ENCODE results near the gene ZNF320.
A peak's percentile ranks its signal among the peaks of the same experiment; 100 is the strongest.

ZNF320 gene

DNA sequence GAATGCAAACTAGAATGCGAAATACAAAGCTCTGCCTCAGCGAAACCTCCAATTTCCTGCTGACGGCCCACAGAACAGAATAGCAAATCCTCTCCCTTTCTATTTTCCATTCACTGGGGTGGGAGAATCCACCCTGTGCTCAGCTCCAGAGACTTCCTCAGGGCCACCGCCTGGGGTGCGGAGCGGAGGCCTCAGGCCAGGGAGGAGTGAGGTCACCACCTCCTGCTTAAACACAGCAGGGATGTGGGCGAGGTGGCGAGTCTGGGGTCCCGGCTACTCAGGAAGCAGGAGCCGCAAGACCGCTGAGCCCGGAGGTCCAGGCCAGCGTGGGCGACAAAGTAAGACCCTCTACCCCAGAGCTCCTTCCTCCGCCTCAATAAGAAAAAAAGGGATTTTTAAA, 666 bp upstream of the ZNF320 start:
- Histone ChIP-seq H3K4me3 (replicated peaks; ENCODE audit: low read depth, low read length) (no peak overlapping the region), H3K27me3 (replicated peaks; ENCODE audit: control insufficient read depth, insufficient read depth, low read length) (no peaks in the 10 kb centered on the region), H3K36me3 (ENCODE audit: control insufficient read depth, insufficient read depth, low read length) (no peaks in the 10 kb centered on the region)
- DNase-seq (ENCODE audit: extremely low read depth, insufficient read length): no peak
- TF ChIP-seq CTCF (IDR thresholded peaks at IDR 0.05; ENCODE audit: insufficient read depth, low read length, poor library complexity, severe bottlenecking): no peak

DNA sequence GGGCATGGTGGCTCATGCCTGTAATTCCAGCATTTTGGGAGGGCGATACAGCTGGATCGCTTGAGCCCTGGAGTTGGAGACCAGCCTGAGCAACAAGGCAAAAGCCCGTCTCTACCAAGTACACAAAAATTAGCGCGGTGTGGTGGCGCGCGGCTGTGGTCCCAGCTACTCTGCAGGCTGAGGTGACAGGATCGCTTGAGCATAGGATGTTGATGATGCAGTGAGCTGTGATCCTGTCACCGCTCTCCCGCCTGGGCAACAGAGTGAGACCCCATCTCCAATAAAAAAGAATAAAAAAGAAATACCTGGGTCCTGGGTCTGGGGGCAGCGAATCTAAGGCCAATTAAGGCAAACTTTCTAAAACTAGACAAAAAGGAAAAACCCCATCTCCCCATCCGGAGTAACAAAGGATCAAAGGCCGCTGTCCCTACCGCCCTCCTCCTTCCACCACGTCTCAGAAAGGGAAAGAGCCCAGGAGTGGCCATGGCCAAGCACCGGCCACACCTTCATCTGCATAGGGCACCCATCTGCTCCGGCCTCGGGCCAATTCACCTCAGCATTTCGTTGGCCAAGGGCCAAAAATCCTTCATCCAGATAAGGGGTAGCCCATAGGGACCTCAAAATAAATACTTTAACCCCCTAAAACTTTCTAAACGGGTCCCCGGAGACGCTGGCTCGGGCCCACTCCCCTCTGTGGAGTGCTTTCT, 851 bp downstream of the ZNF320 start:
- TF ChIP-seq CTCF (IDR thresholded peaks at IDR 0.05; ENCODE audit: insufficient read depth, low read length, poor library complexity, severe bottlenecking): no peak
- H3K36me3 ChIP-seq (ENCODE audit: control insufficient read depth, insufficient read depth, low read length): no peaks in the 10 kb centered on the region
- H3K4me3 ChIP-seq (replicated peaks; ENCODE audit: low read depth, low read length): peak overlapping the region; percentile 76
- H3K27me3 ChIP-seq (replicated peaks; ENCODE audit: control insufficient read depth, insufficient read depth, low read length): no peaks in the 10 kb centered on the region
- no peak for DNase-seq (ENCODE audit: extremely low read depth, insufficient read length)

GRCh38 chr19:52891336-52891735, 6.1 kb downstream of the ZNF320 start:
- H3K27me3 ChIP-seq (replicated peaks; ENCODE audit: control insufficient read depth, insufficient read depth, low read length): no peaks in the 10 kb centered on the region
- peaks cover 2% of the 10 kb centered on the region for H3K36me3 ChIP-seq (ENCODE audit: control insufficient read depth, insufficient read depth, low read length)
- no peak for DNase-seq (ENCODE audit: extremely low read depth, insufficient read length)
- no peak for TF ChIP-seq CTCF (IDR thresholded peaks at IDR 0.05; ENCODE audit: insufficient read depth, low read length, poor library complexity, severe bottlenecking)
- H3K4me3 ChIP-seq (replicated peaks; ENCODE audit: low read depth, low read length): no peak overlapping the region

DNA sequence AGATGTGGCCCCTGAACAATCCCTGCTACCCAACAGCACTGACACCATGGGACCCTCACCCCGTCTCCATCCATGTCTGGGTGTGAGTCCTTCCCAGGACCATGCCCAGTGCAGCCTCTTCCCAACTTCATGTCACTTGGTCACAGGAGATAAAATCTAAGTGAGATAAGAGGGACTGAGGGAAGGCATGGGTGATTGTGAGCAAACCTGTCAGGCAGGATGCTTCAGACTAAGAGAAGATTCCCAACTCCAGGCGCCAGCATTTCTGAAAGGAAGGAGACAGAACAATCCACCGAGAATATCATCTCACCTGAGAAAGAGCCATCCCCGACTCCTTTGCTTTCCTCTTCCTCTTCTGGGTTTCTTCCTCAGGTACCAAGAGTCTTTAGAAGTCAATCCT, 7.5 kb downstream of the ZNF320 start:
- H3K36me3 ChIP-seq (ENCODE audit: control insufficient read depth, insufficient read depth, low read length): peaks cover 2% of the 10 kb centered on the region

DNA sequence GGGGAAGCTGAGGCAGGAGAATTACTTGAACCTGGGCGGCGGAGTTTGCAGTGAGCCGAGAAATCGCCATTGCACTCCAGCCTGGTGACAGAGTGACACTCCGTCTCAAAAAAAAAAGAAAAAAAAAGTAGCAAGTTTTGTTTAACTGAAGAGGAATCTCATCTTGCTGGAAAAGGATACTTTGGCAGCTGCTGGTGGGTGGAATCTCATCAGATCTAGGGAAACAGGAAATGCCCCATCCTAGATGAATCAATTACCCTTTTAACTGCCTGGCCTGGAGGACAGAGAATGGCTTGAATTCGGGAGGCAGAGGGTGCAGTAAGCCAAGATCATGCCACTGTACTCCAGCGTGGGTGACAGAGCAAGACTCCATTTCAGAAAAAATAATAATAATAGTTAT, 8.4 kb downstream of the ZNF320 start:
- Histone ChIP-seq H3K4me3 (replicated peaks; ENCODE audit: low read depth, low read length) (no peak overlapping the region), H3K36me3 (ENCODE audit: control insufficient read depth, insufficient read depth, low read length) (peaks cover 2% of the 10 kb centered on the region), H3K27me3 (replicated peaks; ENCODE audit: control insufficient read depth, insufficient read depth, low read length) (no peaks in the 10 kb centered on the region)
- TF ChIP-seq CTCF (IDR thresholded peaks at IDR 0.05; ENCODE audit: insufficient read depth, low read length, poor library complexity, severe bottlenecking): no peak
- no peak for DNase-seq (ENCODE audit: extremely low read depth, insufficient read length)

More for the DNA sequence above, 7.5 kb downstream of the ZNF320 start:
- Histone ChIP-seq H3K4me3 (replicated peaks; ENCODE audit: low read depth, low read length) (no peak overlapping the region), H3K27me3 (replicated peaks; ENCODE audit: control insufficient read depth, insufficient read depth, low read length) (no peaks in the 10 kb centered on the region)
- no peak for DNase-seq (ENCODE audit: extremely low read depth, insufficient read length)
- no peak for TF ChIP-seq CTCF (IDR thresholded peaks at IDR 0.05; ENCODE audit: insufficient read depth, low read length, poor library complexity, severe bottlenecking)
